Ishikawa (cell line): ENCODE data around the gene TECR.

Experiments used
- EP300 ChIP-seq: IDR thresholded peaks from 2 replicates; pipeline ENCODE4 v1.6.1; 2012; ENCODE audit warnings: borderline replicate concordance
- MAX ChIP-seq: IDR thresholded peaks from 2 replicates; pipeline ENCODE4 v1.6.1; 2012
- NFIC ChIP-seq: IDR thresholded peaks from 2 replicates; pipeline ENCODE4 v1.6.1; 2012
- REST ChIP-seq: IDR thresholded peaks from 2 replicates; pipeline ENCODE4 v1.6.1; 2012; ENCODE audit warnings: low read depth, mild to moderate bottlenecking

GRCh38 chr19:14529254-14530004, at the start of gene TECR:
- TF ChIP-seq EP300 (0 out of 2 replicates have a peak, but pooled peaks have one; percentile 29), MAX (peak; percentile 60), REST (no peak), NFIC (no peak)
